Measurements from ENCODE around the gene TMEM92. TPM values are rescaled to one million over a fixed set of nuclear protein-coding genes. Genes with fewer than 3 reads are reported as not detected.

The TMEM92 gene
- total RNA-seq, 4 donors from 2014 or later = 0.12 to 0.76 TPM; not detected in 2

DNA sequence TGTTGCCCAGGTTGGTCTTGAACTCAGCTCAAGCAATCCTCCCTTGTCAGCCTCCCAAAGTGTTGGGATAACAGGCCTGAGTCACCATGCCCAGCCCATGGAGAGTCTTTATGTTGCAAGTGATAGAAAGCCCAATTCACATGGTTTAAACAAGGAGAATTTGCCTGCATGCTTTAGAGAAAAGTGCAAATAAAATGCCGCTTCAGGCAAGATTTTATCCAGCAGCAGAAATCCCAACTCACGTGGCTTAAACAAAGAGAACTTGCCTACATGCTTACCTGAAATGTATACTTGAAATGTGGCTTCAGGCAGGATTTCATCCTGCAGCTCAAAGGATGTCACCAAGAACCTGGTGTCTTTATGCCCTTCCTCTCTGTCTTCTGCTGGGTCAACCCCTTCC is 42.9 kb downstream of the TMEM92 start:
- 32 to 33% methylated on average over 2 of the region's 2 CpGs for WGBS, 2 donors
- intact Hi-C loops (cut with DNase I) = no loop called here
- Histone ChIP-seq H3K27ac (peak overlapping the region in 3 of 4 donors; percentile 10 to 76 (median 65)), H3K27me3 (peaks cover 0 to 8% (median 0%) of the 10 kb centered on the region in 4 donors), H3K36me3 (no peaks in the 10 kb centered on the region), H3K4me1 (peaks cover 13 to 69% (median 35%) of the 10 kb centered on the region in 3 donors), H3K4me3 (no peak overlapping the region), H3K9me3 (no peaks in the 10 kb centered on the region)
- no peak for DNase-seq
- no peak for TF ChIP-seq POLR2A (IDR thresholded peaks at IDR 0.05)
- TF ChIP-seq, protein P1, sequence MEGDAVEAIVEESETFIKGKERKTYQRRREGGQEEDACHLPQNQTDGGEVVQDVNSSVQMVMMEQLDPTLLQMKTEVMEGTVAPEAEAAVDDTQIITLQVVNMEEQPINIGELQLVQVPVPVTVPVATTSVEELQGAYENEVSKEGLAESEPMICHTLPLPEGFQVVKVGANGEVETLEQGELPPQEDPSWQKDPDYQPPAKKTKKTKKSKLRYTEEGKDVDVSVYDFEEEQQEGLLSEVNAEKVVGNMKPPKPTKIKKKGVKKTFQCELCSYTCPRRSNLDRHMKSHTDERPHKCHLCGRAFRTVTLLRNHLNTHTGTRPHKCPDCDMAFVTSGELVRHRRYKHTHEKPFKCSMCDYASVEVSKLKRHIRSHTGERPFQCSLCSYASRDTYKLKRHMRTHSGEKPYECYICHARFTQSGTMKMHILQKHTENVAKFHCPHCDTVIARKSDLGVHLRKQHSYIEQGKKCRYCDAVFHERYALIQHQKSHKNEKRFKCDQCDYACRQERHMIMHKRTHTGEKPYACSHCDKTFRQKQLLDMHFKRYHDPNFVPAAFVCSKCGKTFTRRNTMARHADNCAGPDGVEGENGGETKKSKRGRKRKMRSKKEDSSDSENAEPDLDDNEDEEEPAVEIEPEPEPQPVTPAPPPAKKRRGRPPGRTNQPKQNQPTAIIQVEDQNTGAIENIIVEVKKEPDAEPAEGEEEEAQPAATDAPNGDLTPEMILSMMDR (IDR thresholded peaks at IDR 0.05) = no peak

DNA sequence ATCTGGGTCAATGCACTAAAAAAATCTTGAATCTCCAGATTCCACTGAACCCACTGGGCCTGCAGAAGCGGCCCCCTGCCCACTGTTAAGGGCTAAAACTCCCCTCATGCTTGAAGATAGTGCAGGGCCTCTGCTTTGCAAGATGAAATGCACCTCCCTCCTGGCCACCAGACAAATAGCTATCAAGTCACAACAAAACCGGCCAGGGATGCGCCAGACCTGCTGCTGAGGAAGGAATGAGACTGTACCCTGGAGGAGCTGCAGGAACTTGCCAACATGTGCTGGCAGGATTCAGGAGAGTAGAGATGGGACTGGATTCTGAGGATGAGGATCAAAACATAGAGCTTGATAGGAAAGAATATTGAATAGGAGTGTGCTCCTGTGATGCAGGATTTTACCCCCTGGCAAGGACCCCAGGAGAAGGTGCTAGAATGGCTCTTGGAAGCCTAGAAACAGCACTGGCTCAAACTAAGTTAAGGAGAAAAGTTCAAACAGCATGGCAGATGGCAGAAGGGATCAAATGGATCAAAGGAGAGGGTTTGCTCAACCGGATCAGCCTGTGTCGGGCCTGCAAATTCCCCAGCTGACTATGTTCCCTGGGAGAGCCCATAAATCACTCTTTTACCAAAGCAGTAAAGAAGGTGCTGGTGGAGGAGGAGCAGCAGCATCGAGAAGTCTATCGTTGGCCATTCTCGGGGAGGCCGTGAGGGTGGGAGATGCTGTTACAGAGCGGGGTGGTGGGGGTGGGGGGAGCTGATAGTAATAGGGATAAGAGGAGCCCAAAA is 44.4 kb downstream of the TMEM92 start:
- Histone ChIP-seq H3K27ac (peak overlapping the region; percentile 46 to 65 (median 55)), H3K4me3 (no peak overlapping the region), H3K4me1 (peaks cover 13 to 58% (median 30%) of the 10 kb centered on the region in 3 donors), H3K27me3 (no peaks in the 10 kb centered on the region), H3K36me3 (no peaks in the 10 kb centered on the region), H3K9me3 (no peaks in the 10 kb centered on the region)
- TF ChIP-seq, protein P1 (IDR thresholded peaks at IDR 0.05) = peak in 1 of 6 experiments; percentile 4
- no peak for TF ChIP-seq POLR2A (IDR thresholded peaks at IDR 0.05)
- WGBS, 2 donors = 36 to 55% methylated on average over 7 to 10 of the region's 10 CpGs
- intact Hi-C loops (cut with DNase I) = no loop called here
- no peak for DNase-seq

DNA sequence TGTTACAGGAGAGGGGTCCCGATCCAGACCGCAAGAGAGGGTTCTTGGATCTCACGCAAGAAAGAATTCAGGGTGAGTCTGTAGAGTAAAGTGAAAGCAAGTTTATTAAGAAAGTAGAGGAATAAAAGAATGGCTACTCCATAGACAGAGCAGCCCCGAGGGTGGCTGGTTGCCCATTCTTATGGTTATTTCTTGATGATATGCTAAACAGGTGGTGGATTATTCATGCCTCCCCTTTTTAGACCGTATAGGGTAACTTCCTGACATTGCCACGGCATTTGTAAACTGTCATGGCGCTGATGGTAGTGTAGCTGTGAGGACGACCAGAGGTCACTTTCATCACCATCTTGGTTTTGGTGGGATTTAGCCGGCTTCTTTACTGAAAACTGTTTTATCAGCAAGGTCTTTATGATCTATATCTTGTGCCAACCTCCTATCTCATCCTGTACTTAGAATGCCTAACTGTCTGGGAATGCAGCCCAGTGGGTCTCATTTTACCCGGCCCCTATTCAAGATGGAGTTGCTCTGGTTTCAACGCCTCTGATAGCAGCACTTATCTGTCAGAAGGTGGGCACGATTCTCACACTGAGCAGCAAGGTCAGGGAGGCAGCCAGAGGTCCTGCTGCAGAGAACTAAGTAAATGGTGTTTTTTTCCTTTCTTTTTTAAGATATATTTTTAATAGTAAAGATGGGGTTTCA is 45.2 kb downstream of the TMEM92 start:
- Histone ChIP-seq H3K9me3 (no peaks in the 10 kb centered on the region), H3K27ac (peak overlapping the region; percentile 46 to 65 (median 55)), H3K27me3 (no peaks in the 10 kb centered on the region), H3K4me1 (peaks cover 13 to 56% (median 30%) of the 10 kb centered on the region in 3 donors), H3K36me3 (no peaks in the 10 kb centered on the region), H3K4me3 (no peak overlapping the region)
- no peak for DNase-seq
- no peak for TF ChIP-seq POLR2A (IDR thresholded peaks at IDR 0.05)
- TF ChIP-seq, protein P1 (IDR thresholded peaks at IDR 0.05) = no peak
- intact Hi-C loops (cut with DNase I) = no loop called here
- 62 to 69% methylated on average over 12 of the region's 12 CpGs for WGBS, 2 donors

DNA sequence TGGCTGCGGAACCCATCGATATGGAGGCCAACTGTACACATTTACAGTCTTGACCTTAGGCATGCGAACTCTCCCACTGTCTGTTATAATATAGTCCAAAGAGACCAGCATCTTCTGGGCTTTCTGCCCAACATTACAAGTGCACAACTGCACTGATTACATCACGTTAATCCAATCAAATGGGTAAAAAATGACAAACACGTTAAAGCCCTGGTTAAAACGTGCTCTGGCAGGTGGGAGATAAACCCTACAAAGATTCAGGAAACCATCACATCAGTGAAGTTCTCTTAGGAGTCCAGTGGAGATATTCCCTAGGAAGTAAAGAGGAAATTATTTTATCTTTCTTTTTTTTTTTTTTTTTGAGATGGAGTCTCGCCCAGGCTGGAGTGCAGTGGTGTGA is 48.0 kb downstream of the TMEM92 start:
- TF ChIP-seq POLR2A (IDR thresholded peaks at IDR 0.05) = no peak
- TF ChIP-seq, protein P1 (IDR thresholded peaks at IDR 0.05) = no peak
- WGBS, 2 donors = 56 to 69% methylated on average over 6 to 7 of the region's 7 CpGs
- intact Hi-C loops (cut with DNase I) = no loop called here
- Histone ChIP-seq H3K4me3 (no peak overlapping the region), H3K27ac (no peak overlapping the region), H3K9me3 (no peaks in the 10 kb centered on the region), H3K27me3 (no peaks in the 10 kb centered on the region), H3K36me3 (no peaks in the 10 kb centered on the region), H3K4me1 (peaks cover 13 to 32% (median 20%) of the 10 kb centered on the region in 3 donors)
- no peak for DNase-seq

DNA sequence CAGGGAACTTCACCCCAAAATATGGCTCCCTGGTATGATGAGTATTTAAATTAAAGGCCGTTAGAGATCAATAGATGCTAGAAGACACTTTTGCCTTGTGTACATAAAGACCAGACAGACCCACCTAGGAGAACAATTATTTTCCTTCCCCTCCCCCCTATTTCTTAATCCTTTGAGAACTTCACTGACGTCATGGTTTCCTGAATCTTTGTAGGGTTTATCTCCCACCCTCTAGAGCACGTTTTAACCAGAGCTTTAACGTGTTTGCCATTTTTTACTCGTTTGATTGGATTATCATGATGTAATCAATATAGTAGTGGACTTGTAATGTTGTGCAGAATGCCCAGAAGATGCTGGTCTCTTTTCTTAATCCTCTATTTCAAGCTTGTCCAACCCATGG is 48.8 kb downstream of the TMEM92 start:
- Histone ChIP-seq H3K4me1 (peaks cover 13 to 24% (median 13%) of the 10 kb centered on the region in 3 donors), H3K4me3 (no peak overlapping the region), H3K36me3 (no peaks in the 10 kb centered on the region), H3K27me3 (no peaks in the 10 kb centered on the region), H3K9me3 (no peaks in the 10 kb centered on the region), H3K27ac (no peak overlapping the region)
- DNase-seq = no peak
- TF ChIP-seq, protein P1 (IDR thresholded peaks at IDR 0.05) = no peak
- no peak for TF ChIP-seq POLR2A (IDR thresholded peaks at IDR 0.05)
- WGBS, 2 donors = 63 to 75% methylated on average over 5 of the region's 5 CpGs
- intact Hi-C loops (cut with DNase I) = no loop called here

Data from esophagus squamous epithelium (tissue), 5 donors.